GM21515 (cell line): ENCODE measurements around the gene SLC22A23.

Source experiments
- ATAC-seq: cut with Tn5 transposase; IDR thresholded peaks from one replicate; pipeline ENCODE4 v1.9.1; 2021; ENCODE audit not compliant: unreplicated experiment

Gene SLC22A23

DNA sequence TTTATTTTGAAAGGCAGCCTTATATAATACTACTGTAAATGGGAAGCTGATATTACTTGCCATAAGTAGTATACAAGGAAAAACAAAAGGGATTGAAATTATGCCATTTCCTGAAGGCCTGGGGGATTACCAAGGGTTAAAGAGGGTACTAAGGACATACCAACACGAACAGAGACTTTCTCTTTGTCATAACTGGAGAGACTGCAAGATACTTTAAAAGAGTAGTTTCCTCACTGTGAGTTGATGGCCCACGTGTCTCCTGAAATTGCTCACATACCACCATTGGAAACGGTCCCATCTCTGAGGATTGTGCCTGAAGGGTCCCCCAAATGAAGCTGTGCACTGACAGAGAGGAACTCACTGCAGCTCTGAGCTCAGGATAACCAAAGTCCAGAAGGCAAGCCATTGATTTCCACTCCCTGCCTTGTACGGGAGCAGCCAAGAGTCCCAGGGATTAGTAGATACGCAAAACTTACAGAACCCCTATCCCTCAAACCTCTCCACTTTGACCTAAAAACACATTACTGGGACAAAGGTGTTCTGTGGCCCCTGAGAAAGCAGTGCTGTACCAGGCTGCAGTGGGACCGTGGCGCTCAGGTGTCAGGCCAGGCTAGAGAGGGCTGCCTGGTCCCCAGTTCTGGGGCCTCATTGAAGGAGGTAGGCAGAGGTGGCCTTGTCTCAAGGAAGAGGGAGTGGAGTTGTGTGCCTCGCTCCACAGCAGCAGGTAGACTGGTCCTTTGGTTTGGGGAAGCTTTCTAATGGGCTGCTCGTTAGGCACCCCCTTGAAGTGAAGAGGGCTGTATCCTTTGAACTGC, 182.9 kb downstream of the SLC22A23 start:
- no peak for ATAC-seq

DNA sequence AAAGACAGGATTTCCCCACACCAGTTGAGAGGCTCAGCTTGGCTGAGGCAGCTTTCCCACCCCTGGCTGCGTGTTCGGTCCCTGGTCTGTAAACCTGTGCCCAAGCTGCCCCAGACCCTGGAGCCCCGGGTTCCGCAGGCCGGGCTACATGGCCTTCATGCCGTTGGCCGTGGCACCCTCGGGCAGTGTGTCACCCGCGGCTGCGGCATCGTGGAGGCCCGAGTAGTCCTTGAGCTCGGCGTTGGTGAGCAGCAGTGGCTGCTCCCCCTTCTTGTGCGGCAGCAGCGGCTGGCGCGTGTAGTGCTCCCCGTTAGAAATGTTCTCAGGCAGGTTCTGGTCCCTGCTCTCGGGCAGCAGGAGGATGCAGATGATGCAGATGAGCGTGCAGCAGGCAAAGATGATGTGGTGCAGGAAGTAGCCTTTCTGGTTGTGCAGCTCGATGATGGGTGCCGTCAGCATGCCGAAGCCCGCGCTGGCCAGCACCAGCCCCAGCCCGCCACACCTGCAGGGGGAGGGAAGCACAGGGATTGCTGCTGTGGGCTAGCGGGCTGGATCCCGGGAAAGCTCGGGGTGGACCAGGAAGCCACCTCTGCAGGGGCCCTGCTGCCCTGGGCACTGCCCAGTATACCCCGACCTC, 183.8 kb downstream of the SLC22A23 start:
- no peak for ATAC-seq

DNA sequence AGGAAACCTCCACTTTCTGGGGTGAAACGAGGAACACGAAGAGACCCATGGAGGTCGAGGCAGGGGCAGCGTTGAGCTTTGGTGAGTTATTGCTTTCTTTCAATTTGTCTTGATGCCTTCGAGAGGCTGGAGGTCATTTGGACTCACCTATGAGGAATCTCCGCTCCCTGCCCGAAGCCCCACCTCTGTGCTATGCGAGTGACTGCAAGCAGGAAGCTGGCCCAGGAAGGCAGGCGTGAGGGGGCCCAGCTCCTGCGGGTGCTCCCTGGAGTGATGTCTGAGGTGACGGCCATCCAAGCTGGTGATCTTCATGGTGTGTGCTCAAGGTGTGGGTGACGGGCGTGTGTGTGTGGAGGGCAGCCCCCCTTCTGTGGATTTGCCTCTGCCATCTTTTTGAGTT, 185.1 kb downstream of the SLC22A23 start:
- ATAC-seq: no peak

DNA sequence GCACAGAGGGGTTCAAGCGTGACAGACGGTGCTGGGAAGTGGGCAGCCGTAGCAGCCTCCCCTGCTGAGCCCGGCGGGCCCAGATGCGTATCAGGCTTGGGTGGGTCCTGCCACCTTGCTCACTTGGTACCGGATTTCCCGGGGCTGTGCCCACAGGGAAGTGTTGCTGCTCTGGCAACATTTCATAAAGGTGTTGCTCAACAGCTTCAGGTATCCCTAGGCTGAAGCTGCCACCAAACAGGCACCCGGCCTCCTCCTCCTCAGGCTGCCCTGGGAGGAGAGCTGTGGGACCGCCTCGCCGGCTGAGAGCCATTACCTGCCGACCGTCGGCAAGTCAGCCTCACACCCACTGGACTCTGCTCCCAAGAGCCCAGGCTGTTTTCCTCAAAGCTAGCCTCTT, 186.6 kb downstream of the SLC22A23 start:
- no peak for ATAC-seq

DNA sequence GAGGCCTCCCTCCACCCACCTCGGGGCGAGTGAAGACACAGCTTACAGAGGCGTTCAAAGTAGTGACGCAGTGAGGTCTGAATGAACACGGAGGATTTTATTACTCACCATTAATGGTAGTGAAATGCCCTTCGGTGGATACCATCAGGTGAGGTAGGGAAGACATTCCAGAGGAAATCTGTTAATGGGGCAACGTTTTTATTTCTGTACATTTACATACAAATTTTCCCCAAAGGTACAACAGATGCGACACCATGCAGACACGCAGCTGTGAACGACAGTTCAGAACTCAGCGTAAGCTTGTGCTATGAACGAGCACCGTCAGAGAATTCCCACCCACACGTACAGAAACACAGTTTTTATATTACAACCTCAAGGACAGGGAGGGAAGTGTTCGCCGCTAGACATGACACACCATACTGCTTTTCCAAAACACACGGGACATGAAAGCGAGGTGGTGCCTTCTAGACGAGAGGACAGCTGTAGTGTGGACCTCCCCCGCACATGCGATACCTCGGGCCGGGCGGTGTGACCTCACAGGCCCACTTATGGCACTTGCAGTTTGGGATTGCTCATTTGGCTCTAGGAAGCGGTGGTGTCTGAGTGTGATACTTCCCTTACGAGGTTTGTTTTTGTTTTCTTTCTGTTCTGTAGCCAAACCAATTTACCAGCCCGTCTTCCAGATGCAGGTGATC, 187.4 kb downstream of the SLC22A23 start:
- no peak for ATAC-seq

DNA sequence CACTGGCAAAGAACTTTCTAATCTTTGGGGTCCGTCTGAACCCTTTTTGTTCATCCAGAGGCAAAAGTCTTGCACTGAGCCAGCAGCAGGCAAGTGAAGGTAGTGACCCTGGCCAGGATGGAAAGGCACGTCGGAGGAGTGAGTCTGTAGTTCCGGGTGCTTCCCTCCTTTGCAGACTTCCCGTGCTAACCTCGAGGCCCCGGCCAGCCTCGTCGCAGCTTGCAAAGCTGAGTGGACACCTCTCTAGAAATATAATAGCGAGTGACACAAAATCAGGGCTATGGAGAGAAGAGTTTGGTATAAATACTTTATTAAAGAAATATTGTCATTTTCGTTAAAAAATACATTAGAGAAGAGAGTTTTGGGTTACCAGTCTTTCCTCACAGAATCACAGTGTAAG, 188.2 kb downstream of the SLC22A23 start:
- ATAC-seq: no peak

DNA sequence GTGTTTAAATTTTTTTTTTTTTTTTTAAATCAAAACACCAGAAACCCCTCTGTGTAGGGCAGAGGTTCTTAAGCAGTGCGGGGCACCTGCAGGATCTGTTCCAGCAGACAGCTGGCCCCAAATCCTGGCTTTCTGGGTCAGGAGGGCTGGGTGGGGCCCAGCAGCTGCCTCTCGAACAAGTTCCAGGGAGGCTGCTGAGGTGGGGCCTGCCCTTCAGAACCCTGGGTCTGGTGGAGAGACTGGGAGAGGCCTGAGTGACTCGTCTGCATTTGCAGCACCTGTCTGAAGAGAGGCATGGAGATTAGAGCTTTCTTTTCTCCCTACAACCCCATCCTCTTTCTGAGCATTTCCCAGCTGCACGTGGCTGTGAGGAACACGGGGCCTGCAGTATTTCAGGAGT, 189.7 kb downstream of the SLC22A23 start:
- ATAC-seq: no peak

DNA sequence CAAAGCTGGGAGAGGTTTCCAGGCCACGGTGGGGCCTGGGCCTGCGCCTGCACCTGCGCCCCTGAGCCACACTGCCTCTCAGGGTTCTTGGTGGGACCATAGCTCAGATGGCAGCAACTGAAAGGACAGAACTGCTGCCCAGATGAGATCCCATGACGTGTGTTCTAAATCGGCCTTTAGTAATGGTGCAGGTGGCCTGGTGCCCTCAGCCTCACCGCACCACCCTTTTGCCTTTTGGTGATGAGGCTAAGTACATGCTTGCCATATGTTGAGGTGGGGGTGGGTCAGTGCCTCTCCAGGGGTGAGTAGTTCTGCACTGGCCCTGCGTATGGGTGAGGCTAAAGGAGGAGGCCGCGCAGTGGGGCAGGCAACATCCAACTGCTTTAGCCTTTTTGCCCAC, 190.7 kb downstream of the SLC22A23 start:
- ATAC-seq: no peak

DNA sequence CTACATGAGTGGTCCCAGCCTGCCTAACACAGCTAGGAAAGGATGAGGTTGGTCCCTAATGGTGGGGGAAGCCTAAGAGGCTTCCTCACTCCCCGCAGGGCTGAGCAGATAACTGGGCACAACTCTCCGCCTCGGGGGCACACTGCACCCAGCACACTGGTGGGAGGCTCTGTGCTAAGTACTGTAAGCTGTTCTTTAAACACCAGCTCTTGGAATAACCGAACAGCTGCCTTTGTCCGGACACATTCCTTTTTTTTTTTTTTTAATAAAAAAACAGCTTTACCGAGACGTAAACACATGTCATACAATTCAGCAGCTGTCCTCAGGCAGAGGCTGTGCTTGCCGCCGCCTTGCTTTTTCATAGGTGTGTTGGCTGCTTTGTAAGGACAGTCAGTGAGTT, 191.2 kb downstream of the SLC22A23 start:
- ATAC-seq: no peak

DNA sequence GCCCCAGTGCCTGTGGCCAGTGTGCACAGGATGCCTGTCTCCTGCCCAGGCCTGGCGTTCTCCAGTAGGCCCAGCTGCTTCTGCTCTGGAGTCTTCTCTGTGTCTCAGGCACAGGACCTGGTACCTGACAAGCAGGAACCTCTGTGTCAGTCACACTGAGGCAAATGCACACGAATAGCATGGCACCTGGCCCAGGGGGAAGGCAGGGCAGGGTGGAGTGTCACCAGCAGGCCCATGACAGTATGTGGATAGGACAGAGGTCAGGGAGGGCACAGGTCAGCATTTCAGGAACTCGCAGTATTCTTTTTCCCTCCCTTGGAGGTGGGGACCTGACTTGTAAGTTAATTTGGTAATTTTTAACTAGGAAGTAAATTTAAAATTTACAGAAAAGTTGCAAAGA, 192.5 kb downstream of the SLC22A23 start:
- ATAC-seq: no peak

DNA sequence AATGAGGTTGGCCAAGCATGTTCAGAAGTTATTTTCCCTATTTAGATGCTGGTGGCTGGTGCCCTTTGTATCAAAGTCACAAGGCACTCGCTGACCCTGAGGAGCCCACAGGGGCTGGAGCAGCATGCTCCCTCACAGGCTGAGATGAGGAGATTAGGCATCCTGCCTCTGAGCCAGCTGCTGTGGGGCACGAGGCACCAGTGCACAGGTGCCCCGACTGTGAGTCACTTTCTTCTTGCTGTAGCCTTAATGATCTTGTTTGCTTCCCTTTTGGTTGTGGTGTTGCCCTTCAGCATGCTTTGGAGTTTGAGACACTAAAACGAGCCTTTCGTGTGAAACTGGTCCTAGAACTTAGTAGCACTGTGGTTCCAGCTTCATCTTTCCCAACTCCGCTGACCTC, 193.8 kb downstream of the SLC22A23 start:
- no peak for ATAC-seq

DNA sequence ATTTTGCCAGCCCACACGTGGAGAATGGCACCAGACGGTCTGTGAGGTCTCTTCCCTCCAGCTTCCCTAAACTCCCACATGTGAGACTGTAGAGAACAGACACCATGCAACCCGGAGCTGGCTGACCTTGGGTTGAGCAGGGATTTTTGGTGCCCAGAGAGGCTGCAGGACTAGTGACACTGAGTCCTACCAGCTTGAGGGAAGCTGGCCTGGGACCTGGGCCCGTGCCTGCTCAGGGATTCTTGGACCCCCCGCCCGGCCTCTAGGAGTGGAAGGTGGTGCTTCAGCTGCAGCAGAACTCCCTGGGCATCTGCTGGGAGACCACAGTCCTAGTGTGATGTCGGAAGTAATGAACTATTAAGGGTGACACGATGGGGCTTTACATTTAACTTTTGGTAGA, 194.9 kb downstream of the SLC22A23 start:
- ATAC-seq: no peak

DNA sequence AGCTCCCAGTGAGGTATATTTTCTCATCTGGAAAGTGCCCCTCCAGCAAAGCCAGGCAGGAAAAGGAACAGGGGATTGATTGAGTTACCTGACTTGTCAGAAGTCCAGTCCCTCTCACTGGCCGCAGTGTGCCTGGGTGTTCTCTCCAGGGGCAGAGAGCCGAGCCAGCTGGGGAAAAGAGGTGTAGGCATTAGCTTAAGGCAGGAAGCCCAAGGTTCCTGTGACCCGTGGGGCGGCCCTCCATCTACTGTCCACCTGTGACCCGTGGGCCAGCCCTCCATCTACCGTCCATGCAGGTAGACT, 195.4 kb downstream of the SLC22A23 start:
- ATAC-seq: no peak

DNA sequence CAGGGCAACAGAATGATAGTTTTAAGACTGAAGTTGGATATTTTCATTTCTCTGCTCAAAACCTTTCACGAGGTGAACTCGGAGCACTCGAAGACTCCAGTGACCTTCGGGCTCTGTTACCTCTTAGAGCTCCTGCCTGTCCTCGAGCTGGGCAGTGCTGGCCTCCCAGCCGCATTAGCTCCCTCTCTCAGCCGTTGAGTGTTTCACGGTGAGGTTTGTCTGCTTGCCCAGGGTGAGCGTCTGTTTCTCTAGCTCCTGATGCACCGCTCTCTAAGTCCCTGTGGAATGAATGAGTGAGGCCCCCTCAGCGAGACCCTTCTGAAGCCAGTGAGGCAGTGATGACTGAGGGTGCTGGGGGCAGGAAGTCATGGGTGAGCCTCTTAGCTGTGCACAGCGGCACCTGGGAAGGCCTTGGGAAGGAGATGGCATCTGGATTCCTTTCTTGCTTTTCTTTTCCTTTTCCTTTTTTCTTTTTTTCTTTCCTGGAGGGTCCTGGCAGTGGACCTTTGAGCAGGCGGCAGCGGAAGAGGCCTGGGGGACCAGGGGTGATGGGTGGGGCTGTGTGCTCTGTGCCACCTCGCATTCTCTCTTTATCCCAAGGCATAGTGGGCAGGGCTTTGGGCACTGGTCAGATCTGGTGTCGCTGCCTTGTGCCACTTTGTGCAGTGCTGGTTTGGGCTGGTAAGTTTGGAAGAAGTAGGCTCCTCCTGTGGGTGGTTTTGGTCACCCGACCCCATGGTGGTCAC, 195.9 kb downstream of the SLC22A23 start:
- no peak for ATAC-seq

DNA sequence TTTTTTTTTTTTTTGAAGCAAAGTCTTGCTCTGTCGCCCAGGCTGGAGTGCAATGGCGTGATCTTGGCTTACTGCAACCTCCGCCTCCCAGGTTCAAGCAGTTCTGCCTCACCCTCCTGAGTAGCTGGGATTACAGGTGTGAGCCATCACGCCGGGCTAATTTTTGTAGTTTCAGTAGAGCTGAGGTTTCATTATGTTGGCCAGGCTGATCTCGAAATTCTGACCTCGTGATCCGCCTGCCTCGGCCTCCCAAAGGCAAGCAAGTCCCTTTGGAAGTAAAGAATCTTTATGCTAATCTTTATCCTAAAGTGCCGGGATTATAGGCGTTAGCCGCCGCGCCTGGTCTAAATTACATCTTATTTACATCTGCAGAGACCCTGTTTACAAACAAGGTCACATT, 196.6 kb downstream of the SLC22A23 start:
- no peak for ATAC-seq

DNA sequence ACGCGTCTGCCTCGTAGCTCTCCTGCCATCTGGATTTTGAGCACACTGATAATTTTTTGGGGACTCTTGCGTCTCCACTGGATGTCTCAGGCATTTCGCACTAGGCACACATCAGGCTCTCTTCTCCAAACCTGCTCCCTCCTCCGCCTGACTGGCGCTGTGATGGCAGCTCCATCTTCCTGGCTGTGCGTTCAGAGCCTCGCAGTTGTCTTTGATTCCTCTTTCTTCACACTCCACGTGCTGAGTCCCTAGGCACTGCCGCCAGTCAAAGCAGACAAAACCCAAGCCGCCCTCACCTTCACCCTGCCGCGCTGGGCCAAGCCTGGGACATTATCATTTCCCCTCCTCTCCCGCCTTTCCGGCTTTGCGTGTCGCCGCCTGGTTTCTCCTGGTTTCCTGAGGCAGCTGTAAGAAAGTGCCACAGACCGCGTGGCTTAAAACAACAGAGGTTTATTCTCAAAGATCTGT, 197.3 kb downstream of the SLC22A23 start:
- ATAC-seq: peak; percentile 21

DNA sequence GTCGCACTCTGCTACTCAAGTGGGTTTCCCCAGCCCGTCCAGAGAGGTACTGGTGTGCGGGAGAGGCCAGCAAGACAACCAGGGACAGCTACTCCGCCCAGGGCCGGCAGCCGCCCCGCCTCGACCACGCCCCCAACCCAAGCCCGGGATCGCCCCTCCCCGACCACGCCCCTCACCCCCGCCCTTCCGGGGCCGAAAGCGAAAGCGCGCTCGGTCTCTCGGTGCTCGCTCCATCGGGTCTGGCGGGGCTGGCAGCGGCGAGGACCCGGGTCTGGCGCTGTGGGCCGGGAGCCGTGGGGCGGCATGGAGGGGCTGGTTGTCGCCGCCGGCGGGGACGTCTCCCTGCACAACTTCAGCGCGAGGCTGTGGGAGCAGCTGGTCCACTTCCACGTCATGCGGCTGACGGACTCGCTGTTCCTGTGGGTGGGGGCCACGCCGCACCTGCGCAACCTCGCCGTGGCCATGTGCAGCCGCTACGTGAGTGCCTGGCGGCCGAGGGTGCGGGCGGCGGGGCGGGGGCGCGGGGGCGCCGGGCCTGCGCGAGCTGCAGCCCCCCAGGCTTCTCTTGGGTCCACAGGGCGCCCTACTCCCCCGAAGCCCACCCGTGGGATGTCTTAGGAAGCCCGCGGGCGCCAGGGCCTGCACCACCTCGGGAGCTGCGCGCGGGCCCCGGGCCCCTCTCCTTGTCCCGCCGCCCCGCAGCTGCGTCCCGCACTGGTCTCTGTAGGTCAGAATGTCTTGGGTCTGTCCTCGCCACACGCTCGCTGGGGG, 197.9 kb downstream of the SLC22A23 start, which contains the start of gene PSMG4:
Gene PSMG4 (plus strand): TSS at position 228 of the 771 bp plus-strand sequence. CDS start 76 bp downstream, at position 304.
- ATAC-seq: peak; percentile 70

DNA sequence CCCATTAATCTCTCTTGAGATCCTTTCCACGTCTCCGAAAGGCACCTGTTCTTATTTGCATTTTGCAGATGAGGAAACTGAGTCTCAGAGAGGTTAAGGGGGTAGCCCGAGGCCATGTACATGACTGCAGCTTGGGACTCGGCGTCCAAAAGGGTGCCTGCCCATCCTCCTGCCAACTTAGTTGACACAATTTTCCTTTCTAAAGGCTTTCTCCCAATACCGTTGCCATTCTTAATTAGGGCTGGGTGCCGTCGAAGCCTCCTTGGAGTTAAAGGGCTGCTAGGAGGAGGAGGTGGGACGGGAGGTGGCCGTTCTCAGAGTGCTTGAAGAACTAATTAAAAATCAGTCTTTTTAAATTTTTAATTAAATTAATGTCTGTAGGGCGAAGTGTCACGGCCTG, 198.6 kb downstream of the SLC22A23 start:
- no peak for ATAC-seq

DNA sequence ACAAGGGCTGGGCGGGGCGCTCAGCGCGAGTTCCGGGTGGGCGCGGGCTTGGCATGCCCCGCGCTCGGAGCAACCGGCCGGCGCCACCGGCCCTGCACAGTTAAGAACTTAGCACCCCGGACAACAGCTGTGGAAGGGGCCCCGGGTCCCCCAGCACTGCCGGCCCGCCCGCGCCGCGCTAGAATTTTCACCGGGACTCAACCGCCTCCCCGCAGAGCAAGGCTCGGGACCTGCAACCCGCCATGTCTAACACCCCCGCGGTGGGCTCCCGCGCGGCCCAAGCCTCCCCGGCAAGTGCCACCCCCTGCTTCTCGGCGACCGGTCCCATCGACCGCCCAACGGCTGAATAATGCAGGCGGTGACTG, 203.3 kb downstream of the SLC22A23 start:
- ATAC-seq: no peak

DNA sequence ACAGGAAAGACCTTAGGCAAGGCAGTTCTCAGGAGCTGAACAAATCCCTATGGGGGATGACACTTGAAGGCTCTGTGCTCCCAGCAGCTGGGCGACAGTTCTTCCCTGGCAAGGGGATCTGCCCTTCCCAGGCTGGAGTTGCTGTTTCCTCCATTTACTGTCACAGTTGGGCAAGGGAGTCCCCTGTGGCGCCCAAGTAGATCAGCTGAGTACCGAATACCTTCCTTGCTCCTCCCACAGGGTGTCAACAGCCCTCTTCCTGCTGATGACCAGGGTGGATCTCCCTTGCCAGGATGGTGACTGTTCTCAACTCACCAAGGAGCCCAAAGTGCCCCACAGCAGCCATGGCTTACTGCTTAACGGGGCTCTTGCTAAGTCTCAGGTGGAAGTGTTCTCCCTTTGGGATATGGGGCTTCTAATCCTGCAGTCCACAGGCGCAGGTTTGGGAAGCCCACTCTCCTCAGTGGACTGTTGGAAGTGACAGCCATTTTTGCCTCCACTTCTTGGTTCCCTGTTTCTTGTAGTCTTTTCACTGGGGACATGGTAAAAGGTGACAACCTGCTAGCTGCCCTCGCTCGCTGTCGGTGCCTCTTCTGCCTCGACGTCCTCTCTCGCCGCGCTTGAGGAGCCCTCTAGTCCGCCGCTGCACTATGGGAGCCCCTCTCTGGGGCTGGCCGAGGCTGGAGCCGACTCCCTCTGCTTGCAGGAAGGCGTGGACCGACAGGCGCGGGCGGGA, 203.8 kb downstream of the SLC22A23 start:
- ATAC-seq: no peak
